Stimulated activated CD8-positive, alpha-beta memory T cell treated with anti-CD3 and anti-CD28 coated beads, Interleukin-4, amount 100 ng/mL, for 4 hours (primary cell): ENCODE measurements around the gene CACUL1.
"Not testable (repeated sequence)": the region's sequence is repeated elsewhere in the genome, so short reads cannot be mapped to it uniquely, and the experiment has no call there.

Experiments
- DNase-seq, 2 donors: peaks; one replicate each; pipeline ENCODE4 v3.0.0-alpha.2; 2020; ENCODE audit warnings: low read depth in 2 of 2, low spot score in 1 of 2

Gene CACUL1

GRCh38 chr10:118769898-118770600, 15.3 kb upstream of the CACUL1 start:
- no peak for DNase-seq

GRCh38 chr10:118768041-118768919, 13.5 kb upstream of the CACUL1 start:
- DNase-seq: no peak

- no peak for DNase-seq
Observed at GRCh38 chr10:118767297-118768040, 12.7 kb upstream of the CACUL1 start.

- DNase-seq: no peak
Observed at GRCh38 chr10:118764195-118764594, 9.4 kb upstream of the CACUL1 start.

- DNase-seq: no peak
Observed at GRCh38 chr10:118763202-118763988, 8.6 kb upstream of the CACUL1 start.

GRCh38 chr10:118760265-118760664, 5.5 kb upstream of the CACUL1 start:
- DNase-seq: no peak

GRCh38 chr10:118758449-118758848, 3.7 kb upstream of the CACUL1 start:
- DNase-seq: no peak

- no peak for DNase-seq
Observed at GRCh38 chr10:118754229-118754555, 578 bp downstream of the CACUL1 start.

GRCh38 chr10:118753331-118754228, 1.2 kb downstream of the CACUL1 start:
- DNase-seq: no peak

- no peak for DNase-seq
Observed at GRCh38 chr10:118752409-118752808, 2.4 kb downstream of the CACUL1 start.

GRCh38 chr10:118751265-118751664, 3.5 kb downstream of the CACUL1 start:
- no peak for DNase-seq

GRCh38 chr10:118748041-118748440, 6.7 kb downstream of the CACUL1 start:
- DNase-seq: no peak

- no peak for DNase-seq
Observed at GRCh38 chr10:118746246-118746645, 8.5 kb downstream of the CACUL1 start.

GRCh38 chr10:118745056-118745455, 9.7 kb downstream of the CACUL1 start:
- no peak for DNase-seq

GRCh38 chr10:118744346-118744918, 10.3 kb downstream of the CACUL1 start:
- DNase-seq: not testable (repeated sequence)

GRCh38 chr10:118742782-118743181, 12.0 kb downstream of the CACUL1 start:
- DNase-seq: no peak

GRCh38 chr10:118742032-118742431, 12.7 kb downstream of the CACUL1 start:
- DNase-seq: no peak

GRCh38 chr10:118738406-118738805, 16.4 kb downstream of the CACUL1 start:
- DNase-seq: no peak

GRCh38 chr10:118737603-118738302, 17.0 kb downstream of the CACUL1 start:
- no peak for DNase-seq
